Measurements from ENCODE around the gene CBLB.

Gene CBLB

GRCh38 chr3:105869861-105870755, 1.3 kb upstream of the CBLB start:
- DNase-seq: no peak

GRCh38 chr3:105869531-105869833, 670 bp upstream of the CBLB start:
- DNase-seq: no peak

DNA sequence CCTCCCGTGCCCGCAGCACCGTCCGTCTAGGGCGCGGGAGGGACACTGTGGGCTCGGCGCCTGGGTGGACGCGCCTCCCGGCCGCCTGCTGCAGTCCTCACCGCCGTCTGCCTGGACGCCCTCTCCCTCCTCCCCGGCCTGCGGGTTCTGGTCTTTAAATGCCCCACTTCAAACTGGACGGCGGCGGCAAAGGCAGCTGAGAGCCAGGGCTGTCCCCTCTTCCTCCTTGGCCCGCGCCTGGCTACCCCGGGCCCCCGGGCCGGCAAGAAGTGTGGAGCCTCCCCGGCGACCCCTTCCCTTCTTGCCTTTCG, 426 bp downstream of the CBLB start:
- peak; percentile 81 for DNase-seq

GRCh38 chr3:105867712-105868430, 941 bp downstream of the CBLB start:
- DNase-seq: no peak

- DNase-seq: no peak
These were observed 1.9 kb downstream of the CBLB start for GRCh38 chr3:105866656-105867653.

- DNase-seq: no peak
These were observed 2.9 kb downstream of the CBLB start for GRCh38 chr3:105865867-105866350.

- no peak for DNase-seq
These were observed 3.7 kb downstream of the CBLB start for GRCh38 chr3:105865016-105865623.

- no peak for DNase-seq
These were observed 4.6 kb downstream of the CBLB start for GRCh38 chr3:105864212-105864611.

GRCh38 chr3:105863608-105864007, 5.2 kb downstream of the CBLB start:
- DNase-seq: no peak

- DNase-seq: no peak
These were observed 6.6 kb downstream of the CBLB start for GRCh38 chr3:105862217-105862616.

DNA sequence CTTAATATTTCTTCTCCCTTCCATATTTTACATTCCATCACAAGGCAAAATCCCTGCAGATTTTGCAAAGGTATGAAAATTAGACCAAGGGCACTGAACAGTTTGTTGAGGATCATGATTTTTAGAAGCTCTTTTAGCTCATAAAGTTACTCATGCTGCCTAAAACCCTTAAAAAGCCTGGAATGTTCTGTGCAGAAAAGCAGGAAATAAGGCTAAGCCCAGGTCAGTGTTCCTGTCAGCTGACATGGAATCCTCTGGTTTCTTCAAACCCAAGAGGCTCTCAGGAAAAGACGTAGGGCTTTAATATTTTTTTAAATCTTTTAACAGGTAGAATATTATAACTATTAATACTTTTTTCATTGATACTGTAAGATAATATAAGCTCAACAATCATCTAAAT, 8.2 kb downstream of the CBLB start:
- DNase-seq: no peak

DNA sequence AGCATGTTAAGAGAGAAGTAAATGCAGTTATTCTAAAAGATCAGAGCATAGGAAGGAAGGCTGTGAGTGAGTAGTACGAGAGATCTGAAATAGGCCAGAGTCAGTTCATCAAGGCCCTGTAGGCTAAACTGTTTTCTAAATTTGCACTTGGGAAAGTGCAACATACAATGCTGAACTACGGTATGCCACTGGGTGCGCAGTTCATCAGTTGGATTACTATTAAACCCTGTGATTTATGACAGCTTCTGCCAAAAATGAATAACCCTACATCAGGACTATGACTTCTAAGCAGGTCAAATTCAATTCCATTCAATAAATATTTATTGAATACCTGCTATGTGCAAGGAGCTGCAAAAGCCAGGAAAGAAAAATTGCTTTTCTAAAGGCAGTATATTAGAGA, 10.8 kb downstream of the CBLB start:
- DNase-seq: no peak

DNA sequence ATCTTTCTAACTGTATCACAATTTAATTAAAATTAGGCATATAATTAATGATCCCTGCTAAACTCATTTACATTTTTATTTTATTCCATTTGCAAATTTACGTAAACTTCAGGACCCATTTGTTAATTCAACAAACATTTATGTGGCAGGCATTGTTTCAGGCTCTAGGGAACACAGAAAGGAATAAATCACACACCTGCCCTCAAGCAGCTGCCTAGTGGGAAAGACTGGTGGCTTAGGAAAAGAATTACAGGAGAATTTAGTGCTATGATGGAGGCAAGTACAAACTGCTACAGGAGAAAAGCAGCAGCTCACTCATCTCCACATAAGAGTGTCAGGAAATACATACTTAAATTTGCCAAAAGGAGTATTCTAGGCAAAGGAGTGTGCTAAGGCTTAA, 11.2 kb downstream of the CBLB start:
- no peak for DNase-seq

DNA sequence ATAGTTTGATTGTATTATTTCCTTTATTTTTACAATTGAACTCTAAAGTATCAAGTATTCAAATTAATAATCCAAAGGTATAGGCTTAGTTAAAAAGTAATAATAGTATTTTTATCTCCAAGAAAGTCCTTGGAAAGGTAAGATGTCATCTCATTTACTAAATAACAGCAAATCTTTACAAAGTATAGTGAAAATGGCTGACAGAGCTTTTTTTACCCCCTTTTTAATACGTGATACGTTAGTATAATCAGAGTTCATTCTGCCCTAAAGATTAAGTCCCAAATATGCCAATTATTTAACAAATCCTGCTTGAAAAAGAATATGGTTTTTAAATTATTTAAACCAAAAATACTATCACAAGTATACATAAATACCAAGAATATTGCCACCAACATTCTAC, 12.2 kb downstream of the CBLB start:
- no peak for DNase-seq

GRCh38 chr3:105853801-105854432, 14.9 kb downstream of the CBLB start:
- DNase-seq: no peak

- DNase-seq: no peak
These were observed 17.2 kb downstream of the CBLB start for GRCh38 chr3:105851582-105851981.

- DNase-seq: no peak
These were observed 17.6 kb downstream of the CBLB start for GRCh38 chr3:105851176-105851575.

GRCh38 chr3:105850593-105850992, 18.2 kb downstream of the CBLB start:
- no peak for DNase-seq

DNA sequence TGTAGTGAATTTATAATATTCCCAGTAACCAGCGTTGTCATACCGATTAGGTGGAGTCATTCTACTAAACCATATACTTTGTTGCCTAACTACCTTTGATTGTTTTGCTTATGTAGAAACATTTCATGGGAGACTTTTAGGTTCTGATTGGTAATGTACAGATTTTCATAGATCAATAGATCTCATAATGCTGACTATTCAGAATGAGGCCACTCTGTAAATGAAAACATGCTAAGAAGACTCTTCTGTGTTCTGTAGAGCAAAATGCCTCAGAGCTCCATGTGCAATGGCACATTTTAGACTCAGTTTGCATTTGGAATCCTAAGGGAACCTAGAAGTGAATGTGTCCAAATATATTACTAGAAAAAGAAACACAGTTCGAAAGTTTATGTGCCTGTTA, 20.0 kb downstream of the CBLB start:
- DNase-seq: no peak

GRCh38 chr3:105847865-105848264, 20.9 kb downstream of the CBLB start:
- DNase-seq: no peak

GRCh38 chr3:105847452-105847851, 21.4 kb downstream of the CBLB start:
- DNase-seq: no peak

DNA sequence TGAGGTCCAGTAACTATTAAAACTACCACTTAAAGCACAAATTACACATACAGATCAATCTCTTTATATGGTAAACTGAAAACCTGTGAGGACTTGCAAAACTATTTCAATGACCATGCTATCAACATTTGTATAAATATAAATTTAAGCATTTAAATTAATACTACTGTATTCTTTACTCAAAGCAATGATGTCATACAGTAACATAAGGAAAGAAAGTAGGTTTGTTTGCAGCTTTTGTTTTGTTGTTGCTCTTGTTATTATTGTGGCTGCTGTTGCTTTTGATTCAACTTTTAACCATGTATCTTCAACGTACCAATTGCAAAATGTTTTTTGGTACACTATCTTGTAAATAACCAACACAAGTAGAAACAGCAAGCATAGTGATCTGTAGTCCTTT, 22.0 kb downstream of the CBLB start:
- DNase-seq: no peak

Data from NCI-H146 (cell line).